HUDEP-2 (cell line): ENCODE data around the gene FGF4.

Experiments used
- DNase-seq, 76 experiments: peaks; one replicate each; lab custom pipeline; 2025; ENCODE audit not compliant: unreplicated experiment in 76 of 76; lab: John Stamatoyannopoulos, UW

Gene FGF4

DNA sequence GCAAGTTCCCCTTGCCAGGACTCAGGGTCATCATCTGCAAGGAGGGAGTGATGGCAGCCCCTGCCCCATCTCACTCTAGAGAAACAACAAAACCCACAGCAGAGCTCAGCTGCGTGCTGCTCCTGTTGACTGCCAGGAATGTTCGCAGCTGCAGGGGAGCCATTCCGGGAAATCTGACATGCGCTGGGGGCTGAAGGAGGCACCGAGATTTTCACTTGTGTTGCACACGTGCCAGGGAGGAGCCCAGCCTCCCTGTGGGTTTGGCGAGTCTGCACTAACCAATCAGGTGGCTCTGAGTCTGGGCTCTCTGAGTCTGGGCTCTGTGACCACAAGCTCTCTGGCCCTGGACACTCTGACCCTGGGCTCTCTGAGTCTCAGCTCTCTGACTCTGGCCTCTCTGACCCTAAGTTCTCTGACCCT, 33.5 kb upstream of the FGF4 start:
- DNase-seq: no peak

DNA sequence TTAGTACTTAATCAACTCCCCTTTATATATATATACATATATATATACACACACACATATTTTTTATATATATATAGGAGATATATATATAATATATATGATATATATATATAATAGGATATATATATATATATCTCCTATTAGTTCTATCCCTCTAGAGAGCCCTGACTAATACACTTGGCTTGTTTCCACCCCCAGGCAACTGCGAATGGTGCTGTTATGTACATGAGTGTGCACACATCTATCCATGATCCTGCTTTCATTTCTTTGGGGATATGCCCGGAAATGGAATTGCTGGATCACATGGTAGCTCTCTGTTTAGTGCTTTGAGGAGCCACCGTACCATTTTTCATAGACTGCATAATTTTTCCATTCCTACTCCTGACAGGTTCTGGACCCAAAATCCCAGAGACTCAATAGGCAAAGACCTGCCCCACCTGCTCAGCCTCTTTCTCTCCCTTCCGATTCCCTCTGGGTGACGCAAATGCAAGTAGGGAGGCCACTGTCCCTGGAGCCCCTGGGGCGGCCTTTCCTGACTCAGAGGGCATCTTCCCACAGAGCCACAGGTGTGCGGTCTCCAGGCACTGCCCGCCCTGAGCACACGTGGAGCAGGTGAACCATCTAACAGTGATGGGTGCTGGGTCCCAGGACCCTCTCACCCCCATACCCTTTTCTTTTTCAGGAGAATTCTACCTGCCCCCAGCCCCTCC, 32.1 kb upstream of the FGF4 start:
- no peak for DNase-seq

GRCh38 chr11:69804769-69805508, 29.8 kb upstream of the FGF4 start:
- DNase-seq: no peak

- DNase-seq: no peak
These were observed 28.6 kb upstream of the FGF4 start for GRCh38 chr11:69803604-69804218.

- DNase-seq: no peak
These were observed 27.9 kb upstream of the FGF4 start for GRCh38 chr11:69803022-69803421.

- no peak for DNase-seq
These were observed 27.4 kb upstream of the FGF4 start for GRCh38 chr11:69802590-69802989.

GRCh38 chr11:69801513-69802335, 26.6 kb upstream of the FGF4 start:
- peak in 23 of 76 experiments; percentile 1 to 35 (median 11) for DNase-seq

GRCh38 chr11:69800278-69800677, 25.1 kb upstream of the FGF4 start:
- no peak for DNase-seq

GRCh38 chr11:69799582-69799981, 24.4 kb upstream of the FGF4 start:
- DNase-seq: peak in 12 of 76 experiments; percentile 1 to 36 (median 14)

DNA sequence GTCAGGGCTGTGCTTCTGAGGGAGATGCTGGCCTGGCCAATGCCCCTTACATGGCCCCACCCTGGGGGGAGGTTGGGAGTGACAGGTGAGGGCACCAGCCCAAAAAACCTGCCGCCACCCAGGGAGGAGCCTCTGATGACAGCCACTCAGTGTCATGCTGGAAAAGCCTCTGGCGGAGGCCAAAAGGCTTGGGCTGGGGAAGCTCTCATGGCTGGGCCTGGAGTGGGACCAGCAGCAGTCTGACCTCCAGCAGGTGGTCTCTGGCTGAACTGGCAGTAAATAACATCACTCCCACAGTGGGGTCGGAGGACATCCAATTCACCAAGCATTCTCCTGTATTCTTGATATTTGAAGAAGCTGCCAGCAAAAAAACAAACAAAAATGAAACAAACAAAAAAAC, 24.0 kb upstream of the FGF4 start:
- DNase-seq: no peak

DNA sequence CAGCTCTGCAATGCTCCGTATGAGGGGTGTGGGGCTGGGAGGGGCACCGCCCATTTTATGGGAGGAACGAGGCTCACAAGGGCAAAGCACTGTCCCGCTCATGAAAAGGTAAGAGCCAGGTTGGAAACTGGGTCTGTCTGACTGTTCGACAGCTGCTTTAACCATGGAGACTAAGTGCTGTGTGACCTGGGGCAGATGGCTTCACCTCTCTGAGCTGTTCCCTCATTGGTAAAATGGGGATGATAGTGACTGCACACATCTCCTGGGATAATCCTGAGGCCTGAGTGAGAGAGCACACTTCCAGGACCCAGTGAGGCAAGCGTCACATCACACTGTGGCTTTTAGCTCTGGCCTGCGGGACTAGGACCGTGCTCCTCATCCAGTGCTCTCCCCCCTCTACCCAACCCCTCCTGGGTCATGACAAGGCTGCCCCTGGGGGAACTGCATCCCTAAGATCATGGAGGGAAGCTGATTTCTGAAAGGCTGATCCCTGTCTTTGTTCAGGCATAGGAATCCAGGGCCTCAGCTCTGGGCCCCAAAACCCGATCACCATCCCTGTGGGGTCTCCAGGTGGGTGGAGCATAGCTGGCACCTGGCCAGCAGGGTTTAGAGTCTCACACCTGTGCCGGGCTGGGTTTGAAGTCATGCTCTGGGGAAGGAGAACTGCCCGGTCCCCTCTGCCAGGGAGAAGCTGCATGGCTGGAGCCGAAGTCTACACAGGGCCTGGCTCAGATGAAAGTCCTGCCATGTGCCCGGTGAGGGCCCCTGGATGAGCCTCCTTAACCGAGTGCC, 22.8 kb upstream of the FGF4 start:
- DNase-seq: no peak

- no peak for DNase-seq
These were observed 22.0 kb upstream of the FGF4 start for GRCh38 chr11:69797156-69797555.

DNA sequence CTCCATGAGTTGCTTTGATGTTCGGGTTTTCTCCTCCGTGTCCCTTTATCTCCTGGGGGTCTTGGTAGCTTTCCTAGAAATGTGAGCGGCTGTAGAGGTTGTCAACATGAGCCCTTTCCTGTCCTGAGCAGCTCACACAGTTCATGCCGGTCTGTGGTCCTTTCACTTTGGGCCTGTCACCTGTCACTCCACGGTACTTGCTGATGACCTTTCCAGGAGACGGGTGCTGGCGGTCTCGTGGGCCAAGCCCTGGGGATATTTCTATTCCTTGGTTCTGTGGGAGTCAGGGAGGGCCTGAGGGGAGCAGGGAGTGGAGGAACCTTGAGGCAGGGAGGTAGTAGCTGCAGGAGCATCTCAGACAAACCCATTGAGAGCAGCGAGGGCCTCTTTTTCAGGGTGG, 20.9 kb upstream of the FGF4 start:
- DNase-seq: no peak

- no peak for DNase-seq
These were observed 16.4 kb upstream of the FGF4 start for GRCh38 chr11:69791276-69792180.

DNA sequence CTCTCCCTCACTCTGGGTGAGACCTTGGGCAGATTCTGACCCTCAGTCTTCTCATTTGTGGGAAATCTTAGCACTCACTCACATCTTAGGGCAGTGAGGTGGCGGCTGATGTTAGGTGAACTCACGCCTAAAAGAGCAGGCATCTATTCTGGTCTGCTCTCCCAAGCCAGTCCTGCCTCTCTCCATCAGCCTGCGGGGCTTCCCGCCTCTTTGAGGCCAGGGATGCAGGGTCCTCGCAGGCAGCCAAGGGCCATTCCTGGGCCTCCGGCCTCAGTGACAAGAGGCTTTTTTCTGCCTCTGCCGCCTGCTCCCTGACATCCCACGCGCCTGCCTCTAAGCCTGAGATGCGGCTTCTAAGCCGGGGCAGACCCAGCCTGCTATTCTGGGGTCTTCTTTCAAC, 13.8 kb upstream of the FGF4 start:
- no peak for DNase-seq

DNA sequence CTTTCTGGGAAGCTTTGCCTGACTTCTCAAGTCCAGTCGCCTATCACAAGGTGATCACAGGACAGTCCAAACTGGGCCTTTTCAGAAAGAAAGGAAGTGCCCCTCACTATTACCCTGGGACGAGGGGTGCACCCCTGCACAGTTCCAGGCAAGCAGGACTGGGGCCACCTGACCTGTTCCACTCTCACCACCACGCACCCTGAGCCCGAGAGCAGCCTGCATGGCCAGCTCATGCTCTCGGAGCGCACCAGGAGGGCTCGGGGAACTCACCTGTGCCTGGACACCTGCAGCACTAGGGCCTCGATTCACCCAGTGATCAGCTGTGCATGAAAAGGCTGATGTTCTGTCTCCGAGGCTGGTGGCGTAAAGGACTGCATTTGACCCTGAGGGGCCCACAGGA, 12.8 kb upstream of the FGF4 start:
- DNase-seq: no peak

GRCh38 chr11:69787457-69787856, 12.3 kb upstream of the FGF4 start:
- DNase-seq: no peak

DNA sequence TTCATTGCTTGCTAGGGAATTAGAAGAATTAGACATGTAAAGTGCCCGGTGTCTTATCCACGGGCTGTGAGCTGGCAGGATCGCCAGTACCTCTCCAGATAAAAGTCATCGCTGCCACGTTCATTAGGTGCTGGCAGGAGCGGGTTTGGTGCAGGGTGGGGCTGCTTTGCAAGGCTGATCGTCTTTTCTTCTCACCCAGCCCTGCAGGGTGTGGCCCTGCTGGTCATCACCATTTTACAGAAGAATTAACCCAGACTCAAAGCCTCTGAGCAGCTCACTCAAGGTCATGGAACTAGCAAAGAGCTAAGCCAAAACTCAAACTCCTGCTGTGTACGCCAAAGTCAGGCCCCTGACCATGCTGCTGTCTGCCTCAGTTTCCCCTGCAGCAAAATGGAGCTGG, 6.1 kb upstream of the FGF4 start:
- DNase-seq: no peak

DNA sequence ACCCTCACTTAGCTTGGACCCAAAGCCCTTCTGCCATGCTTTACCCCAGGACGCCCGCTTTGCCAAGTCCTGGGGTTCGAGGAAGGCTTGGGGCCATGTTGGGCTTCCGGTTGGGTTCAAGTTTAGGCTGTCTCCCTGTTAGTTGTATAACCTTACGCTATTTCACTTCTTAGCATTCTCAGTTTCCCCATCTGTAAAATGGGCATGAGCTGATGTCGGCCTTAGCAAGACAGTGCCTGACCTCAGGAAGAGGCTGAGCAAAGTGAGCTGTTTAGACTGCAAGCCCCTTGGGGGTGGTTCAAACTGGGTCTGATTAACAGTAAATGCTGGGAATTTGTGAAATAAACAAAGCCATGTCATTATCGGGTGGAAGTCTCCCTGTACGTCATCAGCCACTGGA, 3.2 kb upstream of the FGF4 start:
- DNase-seq: no peak
